ENCODE results near the gene PATE4.
A peak's percentile ranks its signal among the peaks of the same experiment; 100 is the strongest.

- 0 out of 2 replicates have a peak, but pooled peaks have one; percentile 23 for TF ChIP-seq RAD21 (IDR thresholded peaks at IDR 0.05; ENCODE audit: low read depth)
- TF ChIP-seq POLR2A (IDR thresholded peaks at IDR 0.05; ENCODE audit: borderline replicate concordance, extremely low read depth, insufficient read depth, insufficient read length): no peak
- TF ChIP-seq EZH2phosphoT487 (IDR thresholded peaks at IDR 0.05; ENCODE audit: borderline replicate concordance): no peak
- TF ChIP-seq CTCF (IDR thresholded peaks at IDR 0.05 in 2 of 3, conservative IDR thresholded peaks at IDR 0.05 in 1 of 3; ENCODE audit: borderline replicate concordance in 1 of 3, insufficient read depth in 1 of 3, low read depth in 2 of 3, low read length in 2 of 3): peak in 1 of 3 experiments; percentile 8; a peak in 1 of 6 replicates
- TF ChIP-seq ZFX (IDR thresholded peaks at IDR 0.05): no peak
- no peak for TF ChIP-seq JUND (IDR thresholded peaks at IDR 0.05)
- TF ChIP-seq EZH2 (IDR thresholded peaks at IDR 0.05): no peak
- no peak for TF ChIP-seq MAX (IDR thresholded peaks at IDR 0.05)
- TF ChIP-seq TCF7L2 (IDR thresholded peaks at IDR 0.05; ENCODE audit: borderline replicate concordance, extremely low read depth, insufficient read depth, insufficient read length): no peak
- TF ChIP-seq ZNF274 (IDR thresholded peaks at IDR 0.05; ENCODE audit: low read depth, low read length): no peak
- no peak for TF ChIP-seq POLR2AphosphoS5 (IDR thresholded peaks at IDR 0.05; ENCODE audit: low read depth, low read length)
These were observed 36.4 kb downstream of the PATE4 start for GRCh38 chr11:125869521-125869920.
